Neural progenitor cell (in vitro differentiated cells): ENCODE data around the gene ATP1A3.

ENCODE experiments used
- EZH2 ChIP-seq: fragments of 200-600 bp; sonication (generic); IDR thresholded peaks from 2 replicates; pipeline ENCODE4 v1.6.1; 2017; ENCODE audit warnings: antibody characterized with exemption, mild to moderate bottlenecking, moderate library complexity
- TF ChIP-seq, protein P1 (sequence below): fragments of 200-600 bp; sonication (generic); IDR thresholded peaks from 2 replicates; pipeline ENCODE4 v1.5.1; 2017; ENCODE audit warnings: antibody characterized with exemption, mild to moderate bottlenecking

DNA sequence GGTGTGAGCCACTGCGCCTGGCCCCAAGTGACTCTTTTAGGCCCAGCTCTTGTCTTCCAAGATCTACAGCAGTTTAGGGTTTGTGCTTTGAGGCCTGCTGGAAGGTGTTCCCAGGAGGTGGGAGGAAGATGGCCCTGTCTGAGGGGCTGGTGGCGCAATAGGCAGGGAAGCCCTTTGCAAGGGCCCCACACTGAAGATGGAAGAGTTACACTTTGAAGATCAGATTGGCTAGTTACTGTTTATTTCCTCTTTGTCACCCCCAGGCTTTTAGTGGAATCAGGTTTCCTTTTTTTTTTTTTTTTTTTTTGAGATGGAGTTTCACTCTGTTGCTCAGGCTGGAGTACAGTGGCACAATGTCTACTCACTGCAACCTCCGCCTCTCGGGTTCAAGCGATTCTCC is 33.1 kb downstream of the ATP1A3 start:
- TF ChIP-seq, protein P1, sequence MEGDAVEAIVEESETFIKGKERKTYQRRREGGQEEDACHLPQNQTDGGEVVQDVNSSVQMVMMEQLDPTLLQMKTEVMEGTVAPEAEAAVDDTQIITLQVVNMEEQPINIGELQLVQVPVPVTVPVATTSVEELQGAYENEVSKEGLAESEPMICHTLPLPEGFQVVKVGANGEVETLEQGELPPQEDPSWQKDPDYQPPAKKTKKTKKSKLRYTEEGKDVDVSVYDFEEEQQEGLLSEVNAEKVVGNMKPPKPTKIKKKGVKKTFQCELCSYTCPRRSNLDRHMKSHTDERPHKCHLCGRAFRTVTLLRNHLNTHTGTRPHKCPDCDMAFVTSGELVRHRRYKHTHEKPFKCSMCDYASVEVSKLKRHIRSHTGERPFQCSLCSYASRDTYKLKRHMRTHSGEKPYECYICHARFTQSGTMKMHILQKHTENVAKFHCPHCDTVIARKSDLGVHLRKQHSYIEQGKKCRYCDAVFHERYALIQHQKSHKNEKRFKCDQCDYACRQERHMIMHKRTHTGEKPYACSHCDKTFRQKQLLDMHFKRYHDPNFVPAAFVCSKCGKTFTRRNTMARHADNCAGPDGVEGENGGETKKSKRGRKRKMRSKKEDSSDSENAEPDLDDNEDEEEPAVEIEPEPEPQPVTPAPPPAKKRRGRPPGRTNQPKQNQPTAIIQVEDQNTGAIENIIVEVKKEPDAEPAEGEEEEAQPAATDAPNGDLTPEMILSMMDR, result no peak
- no peak for TF ChIP-seq EZH2
